HCT116 (cell line): ENCODE measurements around the gene SLC2A5.

Source experiments
- CTCF ChIP-seq, 3 experiments: fragments of 200-600 bp in 1 of 3; sonication (generic) in 1 of 3; IDR thresholded peaks in 2 of 3; conservative IDR thresholded peaks in 1 of 3; 2 replicates each; pipeline ENCODE4 v1.5.1; 2012 to 2017; ENCODE audit warnings: low read depth in 2 of 3, low read length in 2 of 3, antibody characterized with exemption in 1 of 3, borderline replicate concordance in 1 of 3, control low read depth in 1 of 3, mild to moderate bottlenecking in 1 of 3, mixed read lengths in 1 of 3, mixed run types in 1 of 3, moderate library complexity in 1 of 3; ENCODE audit not compliant: insufficient read depth in 1 of 3
- EZH2 ChIP-seq: fragments of 200-600 bp; sonication (generic); IDR thresholded peaks from 2 replicates; pipeline ENCODE4 v1.6.1; 2017; ENCODE audit warnings: antibody characterized with exemption, mixed run types
- FOSL1 ChIP-seq: IDR thresholded peaks from 2 replicates; pipeline ENCODE4 v1.6.1; 2012; ENCODE audit warnings: low read depth
- POLR2A ChIP-seq: IDR thresholded peaks from 2 replicates; pipeline ENCODE4 v1.7.0; 2011; ENCODE audit warnings: borderline replicate concordance; ENCODE audit not compliant: insufficient read depth, insufficient read length; ENCODE audit errors: extremely low read depth
- POLR2AphosphoS5 ChIP-seq: IDR thresholded peaks from 2 replicates; pipeline ENCODE4 v1.6.1; 2011; ENCODE audit warnings: mild to moderate bottlenecking, low read depth, low read length, moderate library complexity
- REST ChIP-seq: IDR thresholded peaks from 2 replicates; pipeline ENCODE4 v1.6.1; 2012; ENCODE audit warnings: low read depth
- SIN3A ChIP-seq: IDR thresholded peaks from 2 replicates; pipeline ENCODE4 v1.6.1; 2012; ENCODE audit warnings: low read depth
- SP1 ChIP-seq: IDR thresholded peaks from 2 replicates; pipeline ENCODE4 v1.6.1; 2012; ENCODE audit warnings: low read depth
- SRF ChIP-seq: IDR thresholded peaks from 2 replicates; pipeline ENCODE4 v1.6.1; 2012; ENCODE audit warnings: low read depth
- YY1 ChIP-seq: IDR thresholded peaks from 2 replicates; pipeline ENCODE4 v1.6.1; 2011; ENCODE audit warnings: low read length, low read depth, moderate library complexity, mild to moderate bottlenecking; ENCODE audit not compliant: insufficient replicate concordance; ENCODE audit errors: extremely low read depth

DNA sequence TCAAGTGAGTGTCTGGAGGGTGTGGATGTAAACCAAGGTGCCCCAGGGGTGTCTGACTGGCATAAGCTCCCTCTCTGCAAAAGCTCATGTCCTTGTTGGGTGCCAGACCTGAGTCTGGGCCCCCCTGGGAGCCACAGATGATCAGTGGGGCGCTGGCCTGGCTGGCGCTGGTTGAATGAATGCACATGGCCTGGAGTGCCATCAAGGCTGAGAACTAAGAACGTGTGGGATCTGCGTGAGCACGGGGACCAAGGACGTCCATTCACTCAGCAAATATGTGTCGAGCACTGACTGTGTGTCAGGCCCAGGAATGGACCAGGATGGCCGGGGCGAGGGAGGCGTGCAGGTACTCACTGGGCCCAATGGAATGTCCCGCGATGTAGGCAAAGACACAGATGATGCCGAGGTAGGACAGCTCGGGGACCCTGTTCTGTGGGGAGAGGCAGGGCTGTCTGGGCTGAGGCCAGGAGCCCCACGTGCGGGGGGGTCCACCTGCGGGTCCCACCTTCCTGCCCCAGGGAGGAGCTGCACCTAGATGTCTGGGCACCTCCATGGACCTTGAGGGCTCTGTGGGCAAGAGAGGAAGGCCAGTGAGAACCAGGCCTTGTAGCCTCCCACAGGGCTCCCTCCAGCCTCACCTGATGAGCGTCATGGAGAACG lies 62.3 kb downstream of the SLC2A5 start:
- TF ChIP-seq EZH2: no peak
- no peak for TF ChIP-seq POLR2A
- no peak for TF ChIP-seq POLR2AphosphoS5
- TF ChIP-seq SP1: no peak
- no peak for TF ChIP-seq CTCF (IDR thresholded peaks at IDR 0.05 in 2 of 3, conservative IDR thresholded peaks at IDR 0.05 in 1 of 3; ENCODE audit: borderline replicate concordance in 1 of 3, insufficient read depth in 1 of 3, low read depth in 2 of 3, low read length in 2 of 3)
- TF ChIP-seq FOSL1: no peak
- no peak for TF ChIP-seq REST
- TF ChIP-seq SRF: no peak
- no peak for TF ChIP-seq SIN3A
- TF ChIP-seq YY1: no peak
